Activated T-cell treated with anti-CD3 and anti-CD28 coated beads, Interleukin-2, amount 50 U/mL, for 72 hours (primary cell): ENCODE results near the gene ETFA. TPM values are rescaled to one million over a fixed set of nuclear protein-coding genes. Genes with fewer than 3 reads are reported as not detected.

ENCODE experiments used
- ATAC-seq, 2 donors: fragments of 150-1000 bp; cut with Tn5 transposase; replicated peaks in 1 of 2; 2 replicates each; pipeline ENCODE4 v1.10.0; 2021; ENCODE audit warnings: moderate library complexity in 2 of 2, mild to moderate bottlenecking in 1 of 2
- DNase-seq, 2 donors: peaks; one replicate each; pipeline ENCODE4 v3.0.0; 2021 to 2022; ENCODE audit warnings: mixed read lengths in 1 of 2
- H3K27ac Mint-ChIP-seq: one replicate; pipeline ENCODE4 v1.8.0; 2022; ENCODE audit warnings: mild to moderate bottlenecking, moderate library complexity, mixed read lengths
- H3K27me3 Mint-ChIP-seq: one replicate; pipeline ENCODE4 v1.8.0; 2022; ENCODE audit warnings: low read depth, mixed read lengths
- H3K36me3 Mint-ChIP-seq, 2 donors: one replicate each; pipeline ENCODE4 v1.8.0; 2022; ENCODE audit warnings: mixed read lengths in 2 of 2, mild to moderate bottlenecking in 1 of 2; ENCODE audit not compliant: insufficient read depth in 2 of 2
- H3K4me1 Mint-ChIP-seq: one replicate; pipeline ENCODE4 v1.8.0; 2022; ENCODE audit warnings: low read depth, mixed read lengths
- H3K4me3 Mint-ChIP-seq, 2 donors: one replicate each; pipeline ENCODE4 v1.8.0; 2022; ENCODE audit warnings: mild to moderate bottlenecking in 2 of 2, mixed read lengths in 2 of 2, moderate library complexity in 2 of 2
- H3K9me3 Mint-ChIP-seq, 2 donors: one replicate each; pipeline ENCODE4 v1.8.0; 2022; ENCODE audit warnings: mixed read lengths in 2 of 2
- total RNA-seq, 2 donors: library from RNA; stranded (reverse); gene quantifications; one replicate each; pipeline ENCODE4 v1.2.3, GENCODE V29; 2022

Gene ETFA
- total RNA-seq, 2 donors from 2014 or later = 143 to 158 TPM

DNA sequence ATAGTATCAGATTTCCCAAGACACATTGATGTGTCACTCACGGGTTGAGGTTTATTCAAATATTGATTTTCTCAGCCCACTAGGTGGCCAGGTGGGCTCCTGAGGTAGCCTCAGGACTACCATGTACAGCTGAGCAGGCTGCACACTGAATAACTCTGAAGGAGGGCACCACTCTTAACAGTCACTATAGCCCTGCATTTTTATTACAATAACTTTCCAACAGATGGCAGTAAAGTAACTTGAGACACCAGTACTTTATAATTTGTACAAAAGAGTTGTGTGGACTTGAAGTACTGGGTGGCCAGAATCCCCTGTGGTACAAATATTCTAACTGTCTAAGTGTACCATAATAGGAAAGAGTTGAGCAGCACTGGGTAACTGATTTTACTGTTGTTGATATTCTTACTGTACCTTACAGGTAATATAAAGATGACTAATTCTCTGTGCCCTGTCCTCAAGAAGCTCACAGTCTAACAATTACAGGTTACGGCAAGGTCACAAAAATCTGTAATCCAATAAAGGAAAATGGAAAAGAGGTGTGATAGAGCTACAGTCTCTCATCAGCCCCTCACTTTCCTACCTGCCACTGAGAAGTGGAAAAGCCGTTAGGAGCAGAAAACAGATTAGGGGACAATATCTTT lies 76.0 kb downstream of the ETFA start:
- Mint-ChIP-seq H3K4me3 (no peak overlapping the region), H3K27ac (no peak overlapping the region), H3K36me3 (peaks cover 0 to 4% of the 10 kb centered on the region in 2 donors), H3K4me1 (no peaks in the 10 kb centered on the region), H3K27me3 (no peaks in the 10 kb centered on the region), H3K9me3 (no peaks in the 10 kb centered on the region)
- no peak for DNase-seq
- ATAC-seq = peak; percentile 53 to 59

GRCh38 chr15:76234337-76234889 lies 76.9 kb downstream of the ETFA start:
- Mint-ChIP-seq H3K4me1 (no peaks in the 10 kb centered on the region), H3K27ac (no peak overlapping the region), H3K36me3 (peaks cover 0 to 6% of the 10 kb centered on the region in 2 donors), H3K9me3 (no peaks in the 10 kb centered on the region), H3K4me3 (no peak overlapping the region), H3K27me3 (no peaks in the 10 kb centered on the region)
- DNase-seq (no peak), ATAC-seq (no peak)

DNA sequence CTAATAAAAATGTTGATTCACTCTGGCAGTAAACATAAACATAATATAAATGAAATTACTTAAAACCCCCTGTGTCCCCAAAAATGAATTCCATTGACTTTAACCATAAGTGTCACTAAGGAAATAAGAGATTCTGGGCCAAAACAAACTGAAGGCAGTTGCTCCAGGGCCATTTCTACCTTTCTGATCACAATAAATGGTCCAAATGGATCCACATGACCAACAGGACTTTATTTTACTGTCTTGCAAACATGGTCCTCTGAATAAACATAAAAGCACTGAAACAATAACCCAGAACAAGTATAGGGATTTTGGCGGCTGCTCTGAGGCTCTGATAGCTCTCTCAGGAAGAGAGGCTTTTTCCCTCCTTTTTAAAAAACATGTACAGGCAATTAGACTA lies 77.3 kb downstream of the ETFA start:
- DNase-seq = no peak
- H3K27ac Mint-ChIP-seq = no peak overlapping the region
- H3K4me3 Mint-ChIP-seq = no peak overlapping the region
- no peaks in the 10 kb centered on the region for H3K9me3 Mint-ChIP-seq
- H3K36me3 Mint-ChIP-seq = peaks cover 0 to 6% of the 10 kb centered on the region in 2 donors
- ATAC-seq = no peak
- no peaks in the 10 kb centered on the region for H3K4me1 Mint-ChIP-seq
- H3K27me3 Mint-ChIP-seq = no peaks in the 10 kb centered on the region

DNA sequence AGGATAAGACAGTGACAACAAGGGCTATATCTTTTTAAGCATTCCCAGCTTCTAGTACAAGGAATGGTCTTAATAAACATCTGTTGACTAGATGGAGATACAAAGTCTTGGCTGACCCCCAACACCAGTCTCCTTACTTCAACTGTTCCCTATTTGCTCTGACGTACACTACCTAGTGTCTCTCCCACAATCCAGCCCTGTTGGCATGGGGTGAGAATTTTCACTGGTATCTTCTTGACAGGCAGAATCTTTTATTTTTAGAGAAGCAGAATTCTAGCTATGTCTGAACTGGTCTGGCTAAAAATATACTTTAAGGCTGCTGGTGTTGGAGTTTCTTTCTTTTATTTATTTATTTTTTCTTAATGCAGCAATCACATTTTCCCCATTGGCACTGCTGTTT lies 82.0 kb downstream of the ETFA start:
- ATAC-seq = no peak
- H3K9me3 Mint-ChIP-seq = no peaks in the 10 kb centered on the region
- no peak for DNase-seq
- no peak overlapping the region for H3K4me3 Mint-ChIP-seq
- no peak overlapping the region for H3K27ac Mint-ChIP-seq
- H3K4me1 Mint-ChIP-seq = peaks cover 5% of the 10 kb centered on the region
- H3K27me3 Mint-ChIP-seq = no peaks in the 10 kb centered on the region
- peaks cover 0 to 11% of the 10 kb centered on the region in 2 donors for H3K36me3 Mint-ChIP-seq

- H3K4me1 Mint-ChIP-seq = peaks cover 5% of the 10 kb centered on the region
- H3K9me3 Mint-ChIP-seq = no peaks in the 10 kb centered on the region
- no peak for ATAC-seq
- no peak overlapping the region for H3K4me3 Mint-ChIP-seq
- H3K27ac Mint-ChIP-seq = no peak overlapping the region
- H3K27me3 Mint-ChIP-seq = no peaks in the 10 kb centered on the region
- DNase-seq = no peak
- peaks cover 5 to 18% of the 10 kb centered on the region in 2 donors for H3K36me3 Mint-ChIP-seq
Observed at GRCh38 chr15:76223521-76223920, 87.7 kb downstream of the ETFA start.

DNA sequence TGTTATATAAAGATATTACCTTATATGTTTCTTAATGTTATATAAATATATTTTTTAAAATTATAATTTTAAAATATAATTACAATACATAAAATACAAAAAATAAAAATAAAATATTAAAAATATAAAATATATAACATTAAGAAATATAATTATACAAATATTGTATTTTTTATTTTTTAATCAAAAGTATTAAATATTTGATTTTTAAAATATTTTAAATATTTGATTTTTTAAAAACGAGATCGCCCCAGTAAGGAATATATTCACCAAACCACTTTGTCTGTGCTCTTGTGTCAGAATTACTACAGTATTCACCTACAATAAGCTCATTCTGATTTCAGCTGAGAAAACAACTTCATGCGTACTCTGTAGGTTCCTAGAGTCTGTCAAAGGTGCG lies 89.1 kb downstream of the ETFA start:
- Mint-ChIP-seq H3K27ac (no peak overlapping the region), H3K36me3 (peaks cover 5 to 25% of the 10 kb centered on the region in 2 donors), H3K4me3 (no peak overlapping the region), H3K9me3 (no peaks in the 10 kb centered on the region), H3K27me3 (no peaks in the 10 kb centered on the region), H3K4me1 (peaks cover 5% of the 10 kb centered on the region)
- DNase-seq = no peak
- ATAC-seq = no peak

GRCh38 chr15:76221085-76221767 lies 90.0 kb downstream of the ETFA start:
- ATAC-seq (no peak), DNase-seq (no peak)
- Mint-ChIP-seq H3K4me1 (peaks cover 5% of the 10 kb centered on the region), H3K36me3 (peaks cover 5 to 25% of the 10 kb centered on the region in 2 donors), H3K9me3 (no peaks in the 10 kb centered on the region), H3K27me3 (no peaks in the 10 kb centered on the region), H3K27ac (no peak overlapping the region), H3K4me3 (no peak overlapping the region)

- DNase-seq (no peak), ATAC-seq (no peak)
- Mint-ChIP-seq H3K4me3 (no peak overlapping the region), H3K27ac (no peak overlapping the region), H3K4me1 (no peaks in the 10 kb centered on the region), H3K36me3 (peaks cover 5 to 16% of the 10 kb centered on the region in 2 donors), H3K27me3 (no peaks in the 10 kb centered on the region), H3K9me3 (no peaks in the 10 kb centered on the region)
Observed at GRCh38 chr15:76217882-76218217, 93.4 kb downstream of the ETFA start.

GRCh38 chr15:76217029-76217881 lies 94.0 kb downstream of the ETFA start:
- no peaks in the 10 kb centered on the region for H3K4me1 Mint-ChIP-seq
- no peaks in the 10 kb centered on the region for H3K9me3 Mint-ChIP-seq
- H3K27me3 Mint-ChIP-seq = no peaks in the 10 kb centered on the region
- H3K27ac Mint-ChIP-seq = no peak overlapping the region
- H3K36me3 Mint-ChIP-seq = peaks cover 5 to 15% of the 10 kb centered on the region in 2 donors
- no peak for ATAC-seq
- DNase-seq = no peak
- H3K4me3 Mint-ChIP-seq = no peak overlapping the region

DNA sequence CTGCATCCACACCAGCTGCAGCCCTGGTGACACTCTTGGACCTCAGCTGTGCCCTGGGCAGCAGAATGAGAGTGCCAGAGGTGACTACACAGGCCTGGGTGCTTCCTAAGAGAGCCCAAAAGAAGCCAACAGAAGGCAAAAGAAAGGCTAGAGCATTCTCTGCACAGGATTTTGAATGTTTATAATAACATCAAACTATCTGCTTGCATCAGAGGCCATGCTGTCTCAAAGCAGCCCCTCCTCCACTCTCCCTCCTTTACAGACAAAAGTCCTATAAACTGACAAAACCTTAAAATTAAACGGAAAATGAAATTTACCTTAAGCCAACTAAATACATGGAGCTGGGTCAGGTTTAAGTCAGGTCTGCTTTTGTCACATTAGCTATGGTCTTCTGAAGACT lies 95.6 kb downstream of the ETFA start:
- peaks cover 3 to 13% of the 10 kb centered on the region in 2 donors for H3K36me3 Mint-ChIP-seq
- H3K4me1 Mint-ChIP-seq = no peaks in the 10 kb centered on the region
- no peak overlapping the region for H3K27ac Mint-ChIP-seq
- no peaks in the 10 kb centered on the region for H3K27me3 Mint-ChIP-seq
- no peaks in the 10 kb centered on the region for H3K9me3 Mint-ChIP-seq
- H3K4me3 Mint-ChIP-seq = no peak overlapping the region
- DNase-seq = no peak
- no peak for ATAC-seq

- Mint-ChIP-seq H3K4me1 (no peaks in the 10 kb centered on the region), H3K9me3 (no peaks in the 10 kb centered on the region), H3K27me3 (no peaks in the 10 kb centered on the region), H3K4me3 (no peak overlapping the region), H3K27ac (peak overlapping the region; percentile 8), H3K36me3 (peaks cover 0 to 2% of the 10 kb centered on the region in 2 donors)
- no peak for DNase-seq
- ATAC-seq = no peak
Observed at GRCh38 chr15:76209942-76210341, 101.3 kb downstream of the ETFA start.

- ATAC-seq = no peak
- H3K4me3 Mint-ChIP-seq = no peak overlapping the region
- no peaks in the 10 kb centered on the region for H3K9me3 Mint-ChIP-seq
- H3K27me3 Mint-ChIP-seq = no peaks in the 10 kb centered on the region
- peaks cover 0 to 2% of the 10 kb centered on the region in 2 donors for H3K36me3 Mint-ChIP-seq
- no peaks in the 10 kb centered on the region for H3K4me1 Mint-ChIP-seq
- no peak for DNase-seq
- no peak overlapping the region for H3K27ac Mint-ChIP-seq
Observed at GRCh38 chr15:76209523-76209922, 101.7 kb downstream of the ETFA start.

- Mint-ChIP-seq H3K4me1 (no peaks in the 10 kb centered on the region), H3K4me3 (no peak overlapping the region), H3K9me3 (no peaks in the 10 kb centered on the region), H3K27ac (no peak overlapping the region), H3K36me3 (peaks cover 0 to 2% of the 10 kb centered on the region in 2 donors), H3K27me3 (no peaks in the 10 kb centered on the region)
- DNase-seq = no peak
- ATAC-seq = peak in 1 of 2 donors; percentile 15
Observed at GRCh38 chr15:76208786-76209424, 102.4 kb downstream of the ETFA start.
